ENCODE data around the gene FOLR1.

- no peak for TF ChIP-seq POLR2AphosphoS5 (IDR thresholded peaks at IDR 0.05)
- no peak for TF ChIP-seq CTCF (IDR thresholded peaks at IDR 0.05; ENCODE audit: poor library complexity, severe bottlenecking)
- TF ChIP-seq REST (IDR thresholded peaks at IDR 0.05; ENCODE audit: borderline replicate concordance) = no peak
Observed at GRCh38 chr11:72243173-72244059, 51.5 kb downstream of the FOLR1 start.
